Activated CD8-positive, alpha-beta memory T cell treated with anti-CD3 and anti-CD28 coated beads for 4 hours (primary cell): ENCODE data around the gene CEP290.
A peak's percentile ranks its signal among the peaks of the same experiment; 100 is the strongest.

Experiments
- DNase-seq, 2 donors: peaks; one replicate each; pipeline ENCODE4 v3.0.0-alpha.2; 2020; ENCODE audit warnings: low read depth in 2 of 2

The CEP290 gene

GRCh38 chr12:88141774-88142609 lies at the start of gene CEP290, which contains the start of gene TMTC3:
Gene CEP290, minus strand, starts transcription at chr12:88142088. Its CDS starts 781 bp downstream, at chr12:88141307.
Gene TMTC3, plus strand, starts transcription at chr12:88142307. Its CDS starts 6,009 bp downstream, at chr12:88148316.
- peak; percentile 75 to 89 for DNase-seq

GRCh38 chr12:88188180-88188579 lies 46.3 kb upstream of the CEP290 start:
- no peak for DNase-seq

GRCh38 chr12:88187571-88187970 lies 45.7 kb upstream of the CEP290 start:
- DNase-seq, result no peak

GRCh38 chr12:88185988-88186387 lies 44.1 kb upstream of the CEP290 start:
- DNase-seq, result no peak

GRCh38 chr12:88185279-88185678 lies 43.4 kb upstream of the CEP290 start:
- DNase-seq, result no peak

- no peak for DNase-seq
Measured at GRCh38 chr12:88184196-88184595, 42.3 kb upstream of the CEP290 start.

- DNase-seq, result no peak
Measured at GRCh38 chr12:88182416-88182815, 40.5 kb upstream of the CEP290 start.

- DNase-seq, result no peak
Measured at GRCh38 chr12:88181881-88182280, 40.0 kb upstream of the CEP290 start.

GRCh38 chr12:88179436-88180014 lies 37.6 kb upstream of the CEP290 start:
- DNase-seq, result no peak

- DNase-seq, result no peak
Measured at GRCh38 chr12:88175544-88175943, 33.7 kb upstream of the CEP290 start.

- DNase-seq, result no peak
Measured at GRCh38 chr12:88172844-88173407, 31.0 kb upstream of the CEP290 start.

GRCh38 chr12:88167384-88167783 lies 25.5 kb upstream of the CEP290 start:
- no peak for DNase-seq

GRCh38 chr12:88166179-88166578 lies 24.3 kb upstream of the CEP290 start:
- DNase-seq, result no peak

- no peak for DNase-seq
Measured at GRCh38 chr12:88163371-88163770, 21.5 kb upstream of the CEP290 start.

GRCh38 chr12:88156075-88156654 lies 14.3 kb upstream of the CEP290 start:
- no peak for DNase-seq

- DNase-seq, result no peak
Measured at GRCh38 chr12:88153959-88154358, 12.1 kb upstream of the CEP290 start.

GRCh38 chr12:88150063-88150462 lies 8.2 kb upstream of the CEP290 start:
- DNase-seq, result no peak

GRCh38 chr12:88145567-88146505 lies 3.9 kb upstream of the CEP290 start:
- no peak for DNase-seq

- no peak for DNase-seq
Measured at GRCh38 chr12:88144546-88145468, 2.9 kb upstream of the CEP290 start.

GRCh38 chr12:88144037-88144436 lies 2.1 kb upstream of the CEP290 start:
- DNase-seq, result no peak
